ENCODE results near the gene ZNF358.

ZNF358 gene

GRCh38 chr19:7520131-7521051 is 4.5 kb downstream of the ZNF358 start:
- no peak for DNase-seq (ENCODE audit: low read depth)

- DNase-seq (ENCODE audit: low read depth): no peak
These were observed 5.7 kb downstream of the ZNF358 start for GRCh38 chr19:7521551-7522071.

GRCh38 chr19:7522072-7522922 is 6.4 kb downstream of the ZNF358 start, which contains the start of gene MCOLN1:
TSS of gene MCOLN1 (plus strand) at chr19:7522624. CDS start at chr19:7522751, 127 bp downstream.
- peak; percentile 95 for DNase-seq (ENCODE audit: low read depth)

- DNase-seq (ENCODE audit: low read depth): no peak
These were observed 7.2 kb downstream of the ZNF358 start for GRCh38 chr19:7522923-7523667.

GRCh38 chr19:7524523-7524922 is 8.6 kb downstream of the ZNF358 start:
- no peak for DNase-seq (ENCODE audit: low read depth)

GRCh38 chr19:7524992-7525739 is 9.3 kb downstream of the ZNF358 start:
- no peak for DNase-seq (ENCODE audit: low read depth)

GRCh38 chr19:7526059-7526929 is 10.4 kb downstream of the ZNF358 start:
- DNase-seq (ENCODE audit: low read depth): no peak

- no peak for DNase-seq (ENCODE audit: low read depth)
These were observed 11.8 kb downstream of the ZNF358 start for GRCh38 chr19:7527516-7528191.

GRCh38 chr19:7528192-7528519 is 12.3 kb downstream of the ZNF358 start:
- DNase-seq (ENCODE audit: low read depth): no peak

GRCh38 chr19:7528522-7529245 is 12.8 kb downstream of the ZNF358 start:
- no peak for DNase-seq (ENCODE audit: low read depth)

- no peak for DNase-seq (ENCODE audit: low read depth)
These were observed 13.3 kb downstream of the ZNF358 start for GRCh38 chr19:7529246-7529600.

GRCh38 chr19:7529610-7530490 is 13.9 kb downstream of the ZNF358 start:
- DNase-seq (ENCODE audit: low read depth): no peak

GRCh38 chr19:7533281-7533885 is 17.5 kb downstream of the ZNF358 start:
- peak; percentile 36 for DNase-seq (ENCODE audit: low read depth)

- peak; percentile 81 for DNase-seq (ENCODE audit: low read depth)
These were observed 18.1 kb downstream of the ZNF358 start for GRCh38 chr19:7533925-7534480.

- peak; percentile 41 for DNase-seq (ENCODE audit: low read depth)
These were observed 18.7 kb downstream of the ZNF358 start for GRCh38 chr19:7534531-7535046.

- DNase-seq (ENCODE audit: low read depth): peak; percentile 88
These were observed 19.4 kb downstream of the ZNF358 start, which contains the start of gene PNPLA6 for GRCh38 chr19:7535047-7535997. TSS of gene PNPLA6 (plus strand) at chr19:7535717. CDS start at chr19:7535789, 72 bp downstream.
